Uterus (tissue), 4 donors: Measurements from ENCODE around the gene KIAA0753. TPM values are rescaled to one million over a fixed set of nuclear protein-coding genes. Genes with fewer than 3 reads are reported as not detected.

Experiments
- DNase-seq, 2 donors: peaks; one replicate each; pipeline ENCODE4 v3.0.0-alpha.2; 2019 to 2020
- H3K27ac ChIP-seq, 2 donors: fragments of 200-600 bp; sonication (generic); 1 replicate in 1 of 2; 2 replicates in 1 of 2; pipeline ENCODE4 v1.5.1; 2016 to 2018
- H3K27me3 ChIP-seq, 2 donors: fragments of 200-600 bp; sonication (generic); one replicate each; pipeline ENCODE4 v1.5.1; 2018 to 2019; ENCODE audit warnings: control low read depth in 1 of 2
- H3K36me3 ChIP-seq, 2 donors: fragments of 200-600 bp; sonication (generic); one replicate each; pipeline ENCODE4 v1.5.1; 2019; ENCODE audit warnings: control low read depth in 1 of 2
- H3K4me1 ChIP-seq, 2 donors: fragments of 200-600 bp; sonication (generic); one replicate each; pipeline ENCODE4 v1.5.1; 2018 to 2019; ENCODE audit warnings: control low read depth in 1 of 2
- H3K4me3 ChIP-seq, 2 donors: fragments of 200-600 bp; sonication (generic); 1 replicate in 1 of 2; 2 replicates in 1 of 2; pipeline ENCODE4 v1.5.1; 2018 to 2019; ENCODE audit warnings: mild to moderate bottlenecking in 1 of 2
- H3K9me3 ChIP-seq, 2 donors: fragments of 200-600 bp; sonication (generic); one replicate each; pipeline ENCODE4 v1.5.1; 2019; ENCODE audit warnings: control low read depth in 1 of 2
- POLR2A ChIP-seq, 2 donors: fragments of 450-650 bp; IDR thresholded peaks; one replicate each; pipeline ENCODE4 v1.6.1; 2016; ENCODE audit warnings: antibody characterized with exemption in 2 of 2, mild to moderate bottlenecking in 1 of 2, moderate library complexity in 1 of 2
- intact Hi-C: fragments of 100-400 bp; cut with DNase I; formaldehyde crosslinking; loops from one replicate; pipeline ENCODE4 v1.15.1; 2023; ENCODE audit warnings: low total_unique reads
- total RNA-seq, 4 donors: library from RNA; depleted of rRNA in 3 of 4; stranded (reverse); fragments of >200 nt in 3 of 4; gene quantifications; one replicate each; pipeline versions ENCODE4 v1.1.0 to v1.2.4, GENCODE V29; 2014 to 2023
- TF ChIP-seq, protein P1 (sequence below), 4 experiments: fragments of 200-600 bp in 2 of 4; fragments of 450-650 bp in 2 of 4; sonication (generic) in 2 of 4; IDR thresholded peaks; one replicate each; pipeline ENCODE4 v1.5.1; 2016 to 2019; ENCODE audit warnings: antibody characterized with exemption in 4 of 4, mild to moderate bottlenecking in 2 of 4, moderate library complexity in 1 of 4
- donor health status: DM: yes; HTN: yes; CAD: no.

KIAA0753 gene
- total RNA-seq, 4 donors from 2014 or later = 6.2 to 52.3 (median 28.8) TPM

DNA sequence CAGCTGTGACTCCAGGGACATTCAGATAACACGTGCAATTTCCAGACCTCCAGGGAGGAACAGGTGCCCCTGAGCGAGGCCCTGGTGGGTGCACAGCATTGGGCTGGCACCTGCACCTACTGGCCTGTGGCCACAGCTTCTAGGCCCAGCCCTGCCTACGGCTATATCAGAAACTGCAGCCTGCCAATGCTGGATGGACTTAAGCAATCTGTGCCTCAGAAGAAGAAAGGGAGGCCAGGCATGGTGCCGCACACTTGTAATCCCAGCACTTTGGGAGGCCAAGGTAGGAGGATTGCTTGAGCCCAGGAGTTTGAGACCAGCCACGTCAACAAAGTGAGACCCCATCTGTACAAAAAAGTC is 96.5 kb downstream of the KIAA0753 start:
- H3K4me3 ChIP-seq = no peak overlapping the region
- H3K9me3 ChIP-seq = no peaks in the 10 kb centered on the region
- no peaks in the 10 kb centered on the region for H3K36me3 ChIP-seq
- no peak for DNase-seq
- TF ChIP-seq, protein P1, sequence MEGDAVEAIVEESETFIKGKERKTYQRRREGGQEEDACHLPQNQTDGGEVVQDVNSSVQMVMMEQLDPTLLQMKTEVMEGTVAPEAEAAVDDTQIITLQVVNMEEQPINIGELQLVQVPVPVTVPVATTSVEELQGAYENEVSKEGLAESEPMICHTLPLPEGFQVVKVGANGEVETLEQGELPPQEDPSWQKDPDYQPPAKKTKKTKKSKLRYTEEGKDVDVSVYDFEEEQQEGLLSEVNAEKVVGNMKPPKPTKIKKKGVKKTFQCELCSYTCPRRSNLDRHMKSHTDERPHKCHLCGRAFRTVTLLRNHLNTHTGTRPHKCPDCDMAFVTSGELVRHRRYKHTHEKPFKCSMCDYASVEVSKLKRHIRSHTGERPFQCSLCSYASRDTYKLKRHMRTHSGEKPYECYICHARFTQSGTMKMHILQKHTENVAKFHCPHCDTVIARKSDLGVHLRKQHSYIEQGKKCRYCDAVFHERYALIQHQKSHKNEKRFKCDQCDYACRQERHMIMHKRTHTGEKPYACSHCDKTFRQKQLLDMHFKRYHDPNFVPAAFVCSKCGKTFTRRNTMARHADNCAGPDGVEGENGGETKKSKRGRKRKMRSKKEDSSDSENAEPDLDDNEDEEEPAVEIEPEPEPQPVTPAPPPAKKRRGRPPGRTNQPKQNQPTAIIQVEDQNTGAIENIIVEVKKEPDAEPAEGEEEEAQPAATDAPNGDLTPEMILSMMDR (IDR thresholded peaks at IDR 0.05) = no peak
- no peak for TF ChIP-seq POLR2A (IDR thresholded peaks at IDR 0.05)
- H3K27me3 ChIP-seq = no peaks in the 10 kb centered on the region
- H3K27ac ChIP-seq = no peak overlapping the region
- intact Hi-C loops = no loop called here
- no peaks in the 10 kb centered on the region for H3K4me1 ChIP-seq

DNA sequence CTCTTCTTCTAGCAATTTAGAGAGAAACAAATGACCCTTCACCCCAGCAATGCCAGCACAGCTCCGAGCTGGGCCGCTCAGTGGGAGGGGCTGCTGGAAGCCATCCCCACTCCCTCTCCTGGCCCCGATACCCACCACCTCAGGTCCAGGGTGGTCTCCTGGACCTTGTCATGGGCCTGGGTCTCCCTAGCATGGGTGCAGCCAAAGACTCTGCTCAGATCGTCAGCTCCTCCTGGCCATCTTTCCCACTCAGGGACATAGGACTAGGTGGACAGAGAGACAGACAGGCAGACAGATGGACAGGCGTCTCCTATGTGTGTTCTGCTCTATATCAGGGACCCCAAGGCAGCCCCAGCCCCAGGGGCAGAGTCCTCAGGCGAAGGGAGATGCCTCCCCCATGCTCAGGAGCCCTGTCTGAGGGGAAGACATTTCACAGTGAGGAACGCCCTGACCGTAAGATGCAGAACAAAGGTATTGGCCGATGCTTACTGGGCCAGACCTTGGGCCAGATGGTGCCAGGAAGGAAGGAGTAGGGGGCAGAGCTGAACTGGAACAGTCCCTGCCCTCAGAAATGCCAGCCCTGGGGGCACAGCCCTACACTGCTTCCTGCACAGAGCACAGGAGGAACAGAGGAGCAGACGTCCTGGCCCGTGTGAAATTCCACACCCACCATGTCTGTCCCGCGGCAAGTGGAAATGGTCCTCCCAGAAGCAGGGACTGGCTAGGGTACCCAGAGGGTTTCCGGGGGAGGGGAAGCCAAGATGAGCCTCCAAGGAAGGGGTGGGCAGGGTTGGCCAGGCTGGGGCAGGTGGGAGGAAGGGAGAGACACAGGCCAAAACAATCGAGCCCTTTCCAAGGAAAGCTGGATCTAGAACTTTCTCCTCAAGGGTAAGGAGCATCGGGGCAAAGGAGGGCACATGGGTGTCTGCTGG is 97.2 kb downstream of the KIAA0753 start:
- TF ChIP-seq POLR2A (IDR thresholded peaks at IDR 0.05) = no peak
- TF ChIP-seq, protein P1 (IDR thresholded peaks at IDR 0.05) = no peak
- no peak for DNase-seq
- intact Hi-C loops = no loop called here
- Histone ChIP-seq H3K36me3 (no peaks in the 10 kb centered on the region), H3K4me1 (no peaks in the 10 kb centered on the region), H3K9me3 (no peaks in the 10 kb centered on the region), H3K27me3 (no peaks in the 10 kb centered on the region), H3K27ac (no peak overlapping the region), H3K4me3 (no peak overlapping the region)

DNA sequence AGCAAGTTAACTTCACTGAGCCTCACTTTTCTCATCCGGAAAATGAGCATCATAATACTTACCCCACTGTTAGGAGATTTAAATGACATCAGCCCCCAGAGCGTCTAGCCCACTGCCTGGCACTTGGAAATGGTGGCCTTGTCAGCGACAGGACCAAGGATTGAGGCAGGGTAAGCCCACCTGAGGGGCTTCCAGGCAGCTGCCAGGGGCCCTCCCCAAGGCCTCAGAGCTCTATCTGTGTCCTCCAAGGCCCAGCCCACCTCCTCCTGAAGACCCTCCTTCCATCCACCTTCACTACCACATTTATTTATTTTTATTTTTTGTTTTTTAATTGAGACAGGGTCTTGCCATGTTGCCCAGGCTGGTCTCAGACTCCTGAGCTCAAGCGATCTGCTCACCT is 97.9 kb downstream of the KIAA0753 start:
- TF ChIP-seq, protein P1 (IDR thresholded peaks at IDR 0.05) = no peak
- no peak for TF ChIP-seq POLR2A (IDR thresholded peaks at IDR 0.05)
- Histone ChIP-seq H3K36me3 (no peaks in the 10 kb centered on the region), H3K27ac (no peak overlapping the region), H3K9me3 (no peaks in the 10 kb centered on the region), H3K4me3 (no peak overlapping the region), H3K4me1 (no peaks in the 10 kb centered on the region), H3K27me3 (no peaks in the 10 kb centered on the region)
- intact Hi-C loops = no loop called here
- no peak for DNase-seq

GRCh38 chr17:6541886-6542285 is 98.6 kb downstream of the KIAA0753 start:
- Histone ChIP-seq H3K36me3 (no peaks in the 10 kb centered on the region), H3K4me3 (no peak overlapping the region), H3K9me3 (no peaks in the 10 kb centered on the region), H3K27ac (no peak overlapping the region), H3K27me3 (no peaks in the 10 kb centered on the region), H3K4me1 (no peaks in the 10 kb centered on the region)
- DNase-seq = no peak
- TF ChIP-seq, protein P1 (IDR thresholded peaks at IDR 0.05) = no peak
- no peak for TF ChIP-seq POLR2A (IDR thresholded peaks at IDR 0.05)
- intact Hi-C loops = no loop called here

GRCh38 chr17:6539871-6540270 is 100.6 kb downstream of the KIAA0753 start:
- intact Hi-C loops = no loop called here
- Histone ChIP-seq H3K36me3 (no peaks in the 10 kb centered on the region), H3K4me3 (no peak overlapping the region), H3K4me1 (no peaks in the 10 kb centered on the region), H3K27ac (no peak overlapping the region), H3K9me3 (no peaks in the 10 kb centered on the region), H3K27me3 (no peaks in the 10 kb centered on the region)
- DNase-seq = no peak
- TF ChIP-seq, protein P1 (IDR thresholded peaks at IDR 0.05) = no peak
- TF ChIP-seq POLR2A (IDR thresholded peaks at IDR 0.05) = no peak
